GM19035 (cell line): ENCODE measurements around the gene AGMAT.

Experiments
- ATAC-seq: cut with Tn5 transposase; IDR thresholded peaks from one replicate; pipeline ENCODE4 v1.9.1; 2021; ENCODE audit not compliant: unreplicated experiment

Gene AGMAT

DNA sequence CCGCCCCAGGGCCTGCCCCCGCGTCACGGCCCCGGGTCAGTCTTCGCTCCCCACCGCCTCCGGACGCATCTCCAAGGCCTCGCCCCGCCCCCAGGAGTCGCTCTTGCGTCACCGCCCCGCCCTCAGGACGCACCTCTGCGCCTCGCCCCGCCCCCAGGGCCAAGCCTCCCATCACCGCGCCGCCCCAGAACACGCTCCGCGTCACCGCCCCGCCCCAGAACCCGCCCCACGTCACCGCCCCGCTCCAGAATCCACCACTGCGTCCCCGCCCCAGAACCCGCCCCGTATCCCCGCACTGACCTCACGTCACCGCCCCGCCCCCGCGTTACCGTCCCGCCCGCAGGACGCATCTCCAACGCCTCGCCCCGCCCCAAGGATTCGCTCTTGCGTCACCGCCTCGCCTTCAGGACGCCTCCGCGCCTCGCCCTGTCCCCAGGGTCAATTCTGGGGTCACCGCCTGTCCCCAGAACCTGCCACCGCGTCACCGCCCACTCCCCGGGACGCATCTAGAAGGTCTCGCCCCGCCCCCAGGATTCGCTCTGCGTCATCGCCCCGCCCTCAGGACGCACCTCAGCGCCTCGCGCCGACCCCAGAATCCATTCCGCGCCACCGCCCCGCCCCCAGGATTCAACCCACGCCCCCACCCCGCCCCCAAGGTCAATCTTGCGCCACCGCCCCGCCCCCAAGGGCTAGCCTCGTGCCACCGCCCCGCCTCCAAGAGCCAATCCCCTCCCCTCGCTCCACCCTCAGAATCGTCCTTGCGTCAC is 60.4 kb downstream of the AGMAT start:
- ATAC-seq = peak; percentile 48

DNA sequence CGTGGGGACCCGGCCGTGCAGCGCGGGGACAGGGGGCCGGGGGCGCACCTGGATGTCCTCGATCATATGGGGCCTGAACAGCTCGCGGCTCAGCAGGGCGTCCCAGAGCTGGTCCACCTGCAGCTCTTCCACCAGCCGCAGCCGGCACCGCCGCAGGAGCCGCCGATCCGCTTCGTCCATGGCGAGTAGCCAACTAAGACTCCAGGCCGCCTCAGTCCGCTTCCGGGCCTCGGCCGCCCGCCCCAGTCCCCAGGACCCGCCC is 60.9 kb downstream of the AGMAT start, which contains the start of gene CASP9:
Gene CASP9 (minus strand): TSS at position 195 of the 262 bp plus-strand sequence. CDS start 15 bp downstream, at position 180.
- no peak for ATAC-seq

DNA sequence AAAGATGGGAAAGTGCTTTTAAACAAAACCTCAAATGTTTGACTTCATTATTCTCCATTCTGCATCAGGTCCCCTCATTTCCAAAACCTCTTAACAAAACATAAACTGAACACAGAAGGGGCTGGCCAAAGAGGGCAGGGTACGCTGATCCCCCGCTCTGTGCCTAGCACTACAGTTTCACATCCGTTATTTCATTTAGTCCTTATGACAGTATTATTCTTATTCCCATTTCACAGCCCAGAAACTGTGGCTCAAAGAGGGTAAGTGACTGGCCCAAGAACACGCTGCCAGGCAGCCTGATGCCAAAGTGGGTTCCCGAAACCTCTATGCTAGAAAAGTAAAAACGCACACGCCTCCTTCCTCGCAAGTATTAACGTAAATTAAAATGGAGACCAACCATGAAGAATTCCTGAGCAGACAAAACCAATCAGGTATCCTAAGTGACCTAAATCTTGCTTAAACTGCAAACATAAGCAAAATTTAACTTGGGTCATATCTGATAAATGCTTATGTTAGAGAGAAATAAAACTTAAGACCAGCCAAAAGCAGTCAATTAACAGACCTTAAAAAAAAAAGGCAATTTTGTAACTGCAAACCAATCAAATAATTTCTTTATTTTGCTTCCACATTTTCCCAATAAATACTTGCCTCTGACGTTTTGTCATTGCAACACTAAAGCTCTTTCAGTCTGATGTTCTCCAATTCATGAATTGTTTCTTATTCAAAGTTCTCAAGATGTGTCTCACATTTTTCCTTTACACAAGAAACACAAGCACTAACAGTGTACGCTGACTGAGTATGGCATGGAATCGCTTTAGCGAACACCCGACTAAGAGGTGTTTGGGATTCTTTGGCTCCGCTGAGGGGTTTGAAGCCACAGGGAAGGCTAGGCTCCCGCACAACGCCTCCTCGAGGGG is 61.5 kb downstream of the AGMAT start:
- no peak for ATAC-seq

DNA sequence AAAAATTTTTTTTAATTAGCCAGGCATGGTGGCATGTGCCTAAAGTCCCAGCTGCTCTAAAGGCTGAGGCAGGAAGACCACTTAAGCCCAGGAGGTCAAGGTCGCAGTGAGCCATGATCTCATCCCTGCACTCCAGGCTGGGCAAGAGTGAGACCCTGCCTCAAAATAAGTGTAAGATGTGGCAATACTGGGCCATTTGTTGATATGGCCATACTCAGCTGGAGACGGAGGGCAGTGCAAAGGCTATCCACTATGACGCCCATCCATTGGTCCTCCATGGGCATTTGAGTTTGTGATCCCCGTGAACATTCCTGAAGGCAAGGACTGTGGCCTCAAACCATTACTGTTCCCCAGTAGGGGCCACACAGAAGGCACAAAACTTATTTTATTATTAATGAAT is 62.3 kb downstream of the AGMAT start:
- ATAC-seq = no peak
